NB4 (cell line): Measurements from ENCODE around the gene MGAT3.

ENCODE experiments used
- POLR2A ChIP-seq: IDR thresholded peaks from 2 replicates; pipeline ENCODE4 v1.6.1; 2011; ENCODE audit warnings: mild to moderate bottlenecking; ENCODE audit not compliant: insufficient read length; ENCODE audit errors: extremely low read depth
- TF ChIP-seq, protein P1 (sequence below): IDR thresholded peaks from one replicate; pipeline ENCODE4 v1.5.1; 2012; ENCODE audit warnings: low read depth, low read length

DNA sequence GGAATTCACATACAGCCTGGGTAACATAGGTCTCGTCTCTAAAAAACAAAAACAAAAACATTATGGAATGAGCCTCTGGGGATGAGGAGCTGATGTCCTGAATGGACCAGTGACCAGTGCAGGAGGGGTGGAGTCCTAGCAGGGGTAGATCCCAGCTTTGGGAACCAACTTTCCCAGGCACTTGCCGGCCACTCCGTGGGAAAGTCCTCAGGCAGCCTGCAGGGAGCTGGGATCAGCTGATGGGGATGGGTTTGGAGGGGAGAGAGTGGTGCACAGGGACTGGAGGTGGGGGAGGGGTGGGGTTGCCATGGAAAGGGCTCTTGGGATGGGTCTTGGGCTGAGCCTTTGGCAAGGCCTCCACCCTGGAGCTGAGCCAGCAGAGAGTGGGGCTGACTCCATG, 19.1 kb downstream of the MGAT3 start:
- TF ChIP-seq, protein P1, sequence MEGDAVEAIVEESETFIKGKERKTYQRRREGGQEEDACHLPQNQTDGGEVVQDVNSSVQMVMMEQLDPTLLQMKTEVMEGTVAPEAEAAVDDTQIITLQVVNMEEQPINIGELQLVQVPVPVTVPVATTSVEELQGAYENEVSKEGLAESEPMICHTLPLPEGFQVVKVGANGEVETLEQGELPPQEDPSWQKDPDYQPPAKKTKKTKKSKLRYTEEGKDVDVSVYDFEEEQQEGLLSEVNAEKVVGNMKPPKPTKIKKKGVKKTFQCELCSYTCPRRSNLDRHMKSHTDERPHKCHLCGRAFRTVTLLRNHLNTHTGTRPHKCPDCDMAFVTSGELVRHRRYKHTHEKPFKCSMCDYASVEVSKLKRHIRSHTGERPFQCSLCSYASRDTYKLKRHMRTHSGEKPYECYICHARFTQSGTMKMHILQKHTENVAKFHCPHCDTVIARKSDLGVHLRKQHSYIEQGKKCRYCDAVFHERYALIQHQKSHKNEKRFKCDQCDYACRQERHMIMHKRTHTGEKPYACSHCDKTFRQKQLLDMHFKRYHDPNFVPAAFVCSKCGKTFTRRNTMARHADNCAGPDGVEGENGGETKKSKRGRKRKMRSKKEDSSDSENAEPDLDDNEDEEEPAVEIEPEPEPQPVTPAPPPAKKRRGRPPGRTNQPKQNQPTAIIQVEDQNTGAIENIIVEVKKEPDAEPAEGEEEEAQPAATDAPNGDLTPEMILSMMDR: no peak
- no peak for TF ChIP-seq POLR2A
